Astrocyte (in vitro differentiated cells and primary cell): Measurements from ENCODE around the gene TACR1.

ENCODE experiments used
- EZH2 ChIP-seq: IDR thresholded peaks from 2 replicates; pipeline ENCODE4 v1.6.1; 2012; ENCODE audit warnings: mild to moderate bottlenecking, low read length, inconsistent platforms; ENCODE audit not compliant: insufficient read depth
- TF ChIP-seq, protein P1 (sequence below): IDR thresholded peaks from 2 replicates; pipeline ENCODE4 v1.5.1; 2011; ENCODE audit warnings: low read depth, mild to moderate bottlenecking, inconsistent platforms, low read length, moderate library complexity; ENCODE audit not compliant: insufficient read depth

DNA sequence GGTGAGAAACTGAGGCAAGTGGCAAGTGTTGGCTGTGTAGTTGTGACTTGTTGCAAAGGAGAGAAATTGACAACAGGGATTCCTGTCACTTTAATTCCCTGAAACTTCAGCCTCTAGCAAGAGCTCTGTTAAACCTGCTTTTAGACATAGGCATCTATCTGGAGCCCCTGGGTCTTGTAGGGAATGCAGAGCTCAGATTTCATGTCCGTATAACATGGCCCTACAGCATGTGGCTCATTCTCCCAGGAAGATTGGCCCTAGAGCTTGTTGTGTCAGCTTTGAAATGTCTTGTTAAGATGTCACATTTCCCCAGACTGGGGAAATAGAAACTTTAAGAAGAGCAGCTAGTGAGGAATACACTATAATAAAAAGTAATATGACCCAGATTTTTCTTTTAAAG is 125.1 kb downstream of the TACR1 start:
- TF ChIP-seq, protein P1, sequence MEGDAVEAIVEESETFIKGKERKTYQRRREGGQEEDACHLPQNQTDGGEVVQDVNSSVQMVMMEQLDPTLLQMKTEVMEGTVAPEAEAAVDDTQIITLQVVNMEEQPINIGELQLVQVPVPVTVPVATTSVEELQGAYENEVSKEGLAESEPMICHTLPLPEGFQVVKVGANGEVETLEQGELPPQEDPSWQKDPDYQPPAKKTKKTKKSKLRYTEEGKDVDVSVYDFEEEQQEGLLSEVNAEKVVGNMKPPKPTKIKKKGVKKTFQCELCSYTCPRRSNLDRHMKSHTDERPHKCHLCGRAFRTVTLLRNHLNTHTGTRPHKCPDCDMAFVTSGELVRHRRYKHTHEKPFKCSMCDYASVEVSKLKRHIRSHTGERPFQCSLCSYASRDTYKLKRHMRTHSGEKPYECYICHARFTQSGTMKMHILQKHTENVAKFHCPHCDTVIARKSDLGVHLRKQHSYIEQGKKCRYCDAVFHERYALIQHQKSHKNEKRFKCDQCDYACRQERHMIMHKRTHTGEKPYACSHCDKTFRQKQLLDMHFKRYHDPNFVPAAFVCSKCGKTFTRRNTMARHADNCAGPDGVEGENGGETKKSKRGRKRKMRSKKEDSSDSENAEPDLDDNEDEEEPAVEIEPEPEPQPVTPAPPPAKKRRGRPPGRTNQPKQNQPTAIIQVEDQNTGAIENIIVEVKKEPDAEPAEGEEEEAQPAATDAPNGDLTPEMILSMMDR, result no peak
- TF ChIP-seq EZH2, result no peak
